Mucosa of descending colon (tissue), 3 donors: ENCODE measurements around the gene TRPM3. TPM values are rescaled to one million over a fixed set of nuclear protein-coding genes. Genes with fewer than 3 reads are reported as not detected.

Experiments
- ATAC-seq: fragments of 200-7000 bp; cut with Tn5 transposase; one replicate; pipeline ENCODE4 v1.9.1; 2020; ENCODE audit warnings: mild to moderate bottlenecking, moderate library complexity
- DNase-seq, 3 donors: peaks; one replicate each; pipeline ENCODE4 v3.0.0-alpha.2; 2020
- H3K36me3 ChIP-seq: fragments of 200-600 bp; one replicate; pipeline ENCODE4 v1.8.0; 2021; ENCODE audit warnings: low read depth, mild to moderate bottlenecking
- H3K4me1 ChIP-seq: fragments of 200-600 bp; one replicate; pipeline ENCODE4 v1.8.0; 2021; ENCODE audit warnings: low read depth, mild to moderate bottlenecking
- H3K4me3 ChIP-seq: fragments of 200-600 bp; one replicate; pipeline ENCODE4 v1.8.0; 2021; ENCODE audit warnings: mild to moderate bottlenecking
- H3K9me3 ChIP-seq: fragments of 200-600 bp; one replicate; pipeline ENCODE4 v1.8.0; 2021; ENCODE audit warnings: mild to moderate bottlenecking
- intact Hi-C, 2 donors: fragments of 100-400 bp; cut with DNase I in 1 of 2; cut with micrococcal nuclease in 1 of 2; formaldehyde crosslinking; loops; one replicate each; pipeline versions ENCODE4 v1.11.0 to v1.11.1; 2022; cut with DNase I, micrococcal nuclease
- total RNA-seq, 3 donors: library from RNA; stranded (reverse); fragmentation: NEBNext Ultra II Directional in 2 of 3; extraction: Animal tissue kit (Norgen Biotek cat#: 25700) in 2 of 3; gene quantifications; one replicate each; pipeline versions ENCODE4 v1.2.1 to v1.2.4, GENCODE V29; 2021 to 2023
- TF ChIP-seq, protein P1 (sequence below): fragments of 200-600 bp; IDR thresholded peaks from one replicate; pipeline ENCODE4 v1.8.0; 2022; ENCODE audit warnings: antibody characterized with exemption, mild to moderate bottlenecking
- donor health status: DM: no; HTN: no; CAD: no; lungs with moderate emphysema.
- donor health status: DM: no; HTN: no; CAD: no.
- donor health status: DM: no; HTN: yes; CAD: no.

The TRPM3 gene
- total RNA-seq, 3 donors from 2014 or later, result 0.29 to 0.55 (median 0.51) TPM

DNA sequence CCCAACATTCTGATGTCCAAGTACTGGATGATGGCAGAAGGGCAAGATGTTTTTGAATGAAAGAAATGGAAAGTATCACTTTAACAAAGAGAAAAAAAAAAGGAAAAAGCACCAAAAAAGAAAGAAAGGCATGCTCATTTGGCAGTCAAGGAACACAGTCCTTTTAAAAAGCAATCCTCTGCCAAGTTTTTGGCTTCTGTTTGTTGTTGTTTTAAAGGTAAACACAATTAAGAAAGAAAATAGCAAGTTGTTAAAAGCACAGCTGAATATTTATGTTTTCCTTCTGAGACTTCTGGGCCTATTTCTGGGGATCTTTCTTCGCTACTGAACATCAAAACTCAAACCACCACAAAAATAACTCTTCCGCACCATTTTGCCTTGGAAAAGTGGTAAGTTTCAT is 162.1 kb downstream of the TRPM3 start:
- H3K4me3 ChIP-seq, result no peak overlapping the region
- ATAC-seq (no peak), DNase-seq (no peak)
- intact Hi-C loops, result no loop called here
- H3K36me3 ChIP-seq, result no peaks in the 10 kb centered on the region
- no peaks in the 10 kb centered on the region for H3K4me1 ChIP-seq
- H3K9me3 ChIP-seq, result no peaks in the 10 kb centered on the region
- TF ChIP-seq, protein P1, sequence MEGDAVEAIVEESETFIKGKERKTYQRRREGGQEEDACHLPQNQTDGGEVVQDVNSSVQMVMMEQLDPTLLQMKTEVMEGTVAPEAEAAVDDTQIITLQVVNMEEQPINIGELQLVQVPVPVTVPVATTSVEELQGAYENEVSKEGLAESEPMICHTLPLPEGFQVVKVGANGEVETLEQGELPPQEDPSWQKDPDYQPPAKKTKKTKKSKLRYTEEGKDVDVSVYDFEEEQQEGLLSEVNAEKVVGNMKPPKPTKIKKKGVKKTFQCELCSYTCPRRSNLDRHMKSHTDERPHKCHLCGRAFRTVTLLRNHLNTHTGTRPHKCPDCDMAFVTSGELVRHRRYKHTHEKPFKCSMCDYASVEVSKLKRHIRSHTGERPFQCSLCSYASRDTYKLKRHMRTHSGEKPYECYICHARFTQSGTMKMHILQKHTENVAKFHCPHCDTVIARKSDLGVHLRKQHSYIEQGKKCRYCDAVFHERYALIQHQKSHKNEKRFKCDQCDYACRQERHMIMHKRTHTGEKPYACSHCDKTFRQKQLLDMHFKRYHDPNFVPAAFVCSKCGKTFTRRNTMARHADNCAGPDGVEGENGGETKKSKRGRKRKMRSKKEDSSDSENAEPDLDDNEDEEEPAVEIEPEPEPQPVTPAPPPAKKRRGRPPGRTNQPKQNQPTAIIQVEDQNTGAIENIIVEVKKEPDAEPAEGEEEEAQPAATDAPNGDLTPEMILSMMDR, result no peak

DNA sequence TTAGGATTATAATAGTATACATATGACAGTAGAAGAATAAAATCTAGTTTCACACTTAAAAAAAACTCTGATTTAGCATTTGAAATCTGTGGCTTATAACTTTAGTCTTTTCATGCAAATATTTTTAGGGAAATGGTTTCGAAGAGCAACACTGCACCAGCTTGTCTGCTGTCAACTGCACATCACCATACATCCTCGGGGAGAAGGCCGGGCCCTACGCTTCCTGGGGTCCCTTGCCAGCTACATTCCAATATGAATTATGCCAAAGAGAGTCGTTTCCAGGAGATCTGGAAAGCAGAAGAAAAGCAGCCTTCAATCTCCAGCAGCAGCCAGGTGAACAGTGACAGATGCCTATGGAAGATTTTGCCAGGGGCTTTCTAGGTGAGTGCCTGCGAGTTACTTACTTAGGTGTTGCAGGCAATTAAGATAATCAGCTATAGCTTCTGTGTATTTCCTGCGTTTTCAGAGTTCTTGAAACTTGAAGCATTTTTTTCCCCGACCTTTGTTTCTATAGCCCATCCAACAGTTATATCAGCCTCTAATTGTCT is 166.8 kb downstream of the TRPM3 start:
- H3K9me3 ChIP-seq, result no peaks in the 10 kb centered on the region
- no peak overlapping the region for H3K4me3 ChIP-seq
- DNase-seq, result no peak
- no peaks in the 10 kb centered on the region for H3K4me1 ChIP-seq
- ATAC-seq, result no peak
- intact Hi-C loops, result no loop called here
- TF ChIP-seq, protein P1, result no peak
- no peaks in the 10 kb centered on the region for H3K36me3 ChIP-seq

DNA sequence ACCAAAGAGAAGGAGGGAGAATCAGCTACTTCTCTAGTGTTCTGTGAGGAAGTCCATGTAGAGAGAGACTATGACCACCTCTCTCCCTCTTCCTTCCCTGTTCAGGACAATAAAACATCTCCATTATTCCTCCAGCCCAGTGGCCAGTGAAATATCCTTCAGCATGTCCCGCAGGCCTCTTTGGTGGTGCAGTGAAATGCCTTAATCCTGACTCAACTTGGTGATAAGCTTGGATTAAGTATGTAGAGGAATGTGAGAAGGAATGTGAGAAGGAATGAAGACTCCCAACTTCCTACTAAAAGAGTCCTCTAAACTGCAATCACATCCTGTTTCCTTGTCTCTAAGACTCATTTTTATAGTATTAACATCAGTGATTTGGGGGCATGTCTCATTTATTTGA is 167.3 kb downstream of the TRPM3 start:
- no peaks in the 10 kb centered on the region for H3K9me3 ChIP-seq
- TF ChIP-seq, protein P1, result no peak

DNA sequence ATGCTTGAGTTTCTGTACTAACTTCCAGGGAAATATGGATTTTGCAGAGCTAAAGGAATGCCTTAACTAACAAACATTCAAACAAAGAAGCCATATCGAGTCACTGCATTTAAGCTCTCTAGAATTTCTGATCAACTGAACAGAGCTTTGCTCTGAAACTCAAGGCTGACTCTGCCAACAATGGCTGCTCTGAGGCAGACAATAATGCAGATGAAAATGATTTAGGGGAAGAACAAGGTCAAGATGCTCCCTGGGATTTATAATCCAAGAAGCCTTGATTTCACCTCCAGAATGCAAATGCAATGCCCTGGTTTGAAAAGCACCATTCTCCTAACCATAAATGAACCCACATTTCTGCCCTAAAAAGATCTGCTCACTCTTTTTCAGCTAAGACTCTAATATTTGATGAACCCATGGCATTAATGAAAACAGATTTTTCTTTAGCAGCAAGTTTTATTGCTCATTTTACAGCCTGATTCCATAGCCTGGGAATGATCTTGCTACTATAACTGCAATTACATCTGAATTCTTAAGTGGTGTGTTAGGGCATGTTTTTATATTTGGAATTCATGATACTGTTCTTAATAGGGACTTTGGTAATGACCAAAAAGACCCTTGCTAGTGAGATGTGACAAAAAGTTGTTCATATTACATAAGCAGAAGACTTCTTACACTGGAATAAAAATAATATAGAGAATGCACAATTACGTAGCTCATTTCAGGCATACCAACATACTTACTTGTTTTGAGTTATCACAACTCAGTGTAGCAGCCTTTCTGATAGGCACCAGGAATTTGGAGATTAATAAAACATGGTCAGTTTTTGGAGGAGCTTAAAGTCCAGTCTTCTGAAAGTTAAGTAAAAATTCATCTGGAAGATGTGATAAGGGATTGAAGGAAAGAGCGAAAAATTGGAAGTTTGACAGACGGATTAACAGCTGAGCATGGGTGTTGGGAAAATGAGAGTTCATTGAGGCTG is 169.4 kb downstream of the TRPM3 start:
- no peak for ATAC-seq
- intact Hi-C loops, result no loop called here

More for the DNA sequence above, 167.3 kb downstream of the TRPM3 start:
- ATAC-seq (no peak), DNase-seq (no peak)
- Histone ChIP-seq H3K36me3 (no peaks in the 10 kb centered on the region), H3K4me1 (no peaks in the 10 kb centered on the region), H3K4me3 (no peak overlapping the region)
- intact Hi-C loops, result no loop called here

DNA sequence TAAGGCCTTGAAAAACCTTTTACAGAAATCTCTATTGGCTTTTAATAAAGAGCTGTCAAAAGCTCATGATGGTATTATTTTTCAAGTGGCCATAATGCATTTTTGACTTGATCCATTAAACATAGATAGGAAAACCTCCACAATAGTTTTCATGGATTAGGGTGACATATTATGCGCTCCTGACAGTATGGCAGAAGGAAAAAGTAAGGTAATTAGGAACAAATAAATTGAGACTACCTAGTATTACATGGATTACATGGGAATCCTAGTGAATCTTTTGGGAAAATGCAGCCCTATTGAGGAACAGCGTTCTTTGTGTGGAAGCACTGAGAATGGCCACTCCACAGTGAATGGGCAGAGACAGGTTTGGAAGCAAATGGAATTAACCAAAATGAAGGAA is 171.2 kb downstream of the TRPM3 start:
- ATAC-seq (no peak), DNase-seq (no peak)
- intact Hi-C loops, result no loop called here
- no peaks in the 10 kb centered on the region for H3K9me3 ChIP-seq
- H3K36me3 ChIP-seq, result no peaks in the 10 kb centered on the region
- H3K4me1 ChIP-seq, result no peaks in the 10 kb centered on the region
- TF ChIP-seq, protein P1, result no peak
- no peak overlapping the region for H3K4me3 ChIP-seq

More for the DNA sequence above, 169.4 kb downstream of the TRPM3 start:
- no peak for DNase-seq
- no peaks in the 10 kb centered on the region for H3K9me3 ChIP-seq
- TF ChIP-seq, protein P1, result no peak
- H3K36me3 ChIP-seq, result no peaks in the 10 kb centered on the region
- H3K4me1 ChIP-seq, result no peaks in the 10 kb centered on the region
- H3K4me3 ChIP-seq, result no peak overlapping the region
